Activated naive CD4-positive, alpha-beta T cell treated with anti-CD3 and anti-CD28 coated beads, Interleukin-2, amount 50 U/mL, for 16 hours (primary cell): Measurements from ENCODE around the gene NOS3.
"Not testable (repeated sequence)": the region's sequence is repeated elsewhere in the genome, so short reads cannot be mapped to it uniquely, and the experiment has no call there.

Experiments used
- DNase-seq: peaks from one replicate; pipeline ENCODE4 v3.0.0-alpha.2; 2020

Gene NOS3

DNA sequence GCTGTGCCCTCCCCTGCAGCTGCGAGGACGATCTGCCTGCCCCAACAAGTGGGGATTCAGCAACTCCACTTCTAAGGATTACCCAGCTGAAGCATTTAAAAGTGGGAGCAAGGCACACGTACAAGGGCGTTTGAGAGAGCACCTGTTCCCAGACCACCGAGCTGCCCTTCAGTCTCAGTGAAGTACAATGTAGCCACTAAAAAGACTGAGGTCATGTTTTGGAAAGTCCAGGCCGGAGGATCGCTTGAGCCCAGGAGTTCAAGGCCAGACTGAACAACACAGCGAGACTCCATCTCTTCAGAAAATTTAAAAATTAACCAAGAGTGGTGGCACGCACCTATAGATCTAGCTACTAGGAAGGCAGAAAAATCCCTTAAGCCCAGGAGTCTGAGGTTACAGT lies 14.7 kb downstream of the NOS3 start:
- no peak for DNase-seq

DNA sequence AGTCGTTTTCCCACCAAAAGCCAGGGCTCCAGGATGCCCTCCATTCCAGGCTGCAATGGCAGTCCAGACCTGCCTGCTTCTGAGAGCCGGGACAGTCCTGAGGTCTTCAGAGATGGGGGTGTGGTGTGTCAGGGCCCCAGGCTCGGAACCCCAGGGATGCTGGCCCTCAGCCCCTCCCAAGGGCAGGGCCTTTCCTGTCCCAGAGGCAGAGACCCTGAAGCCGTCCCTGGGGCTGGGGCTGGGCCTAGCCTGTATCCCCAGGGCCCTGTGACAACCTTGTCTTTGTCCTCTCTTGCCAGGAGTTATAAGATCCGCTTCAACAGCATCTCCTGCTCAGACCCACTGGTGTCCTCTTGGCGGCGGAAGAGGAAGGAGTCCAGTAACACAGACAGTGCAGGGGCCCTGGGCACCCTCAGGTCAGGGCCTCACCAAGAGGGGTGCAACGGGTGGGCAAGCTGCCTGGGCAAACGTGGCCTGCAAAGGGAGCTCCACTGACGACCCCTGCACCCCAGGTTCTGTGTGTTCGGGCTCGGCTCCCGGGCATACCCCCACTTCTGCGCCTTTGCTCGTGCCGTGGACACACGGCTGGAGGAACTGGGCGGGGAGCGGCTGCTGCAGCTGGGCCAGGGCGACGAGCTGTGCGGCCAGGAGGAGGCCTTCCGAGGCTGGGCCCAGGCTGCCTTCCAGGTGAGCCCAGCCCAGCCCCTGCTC lies 15.9 kb downstream of the NOS3 start:
- no peak for DNase-seq

DNA sequence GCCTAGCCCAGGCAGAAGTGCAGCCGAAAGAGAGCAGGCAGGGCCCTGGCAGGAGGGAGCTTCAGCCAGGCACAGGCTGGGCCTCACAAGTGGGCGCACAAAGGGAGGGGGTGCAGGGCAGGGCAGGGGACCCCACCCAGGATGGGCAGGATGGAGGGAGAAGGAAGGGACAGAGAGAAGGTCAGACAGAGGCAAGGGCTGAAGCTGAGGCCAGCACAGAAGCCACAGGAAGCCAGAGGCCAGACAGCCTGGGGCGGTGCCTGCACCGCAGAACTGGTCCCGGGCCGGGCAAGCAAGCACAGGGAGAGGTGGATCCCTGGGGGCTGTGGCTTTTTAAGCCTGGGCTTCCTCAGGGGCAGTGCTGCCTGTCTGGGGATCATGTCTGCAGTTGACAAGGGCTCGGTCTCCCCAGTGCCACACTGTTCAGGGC lies 16.7 kb downstream of the NOS3 start:
- no peak for DNase-seq

DNA sequence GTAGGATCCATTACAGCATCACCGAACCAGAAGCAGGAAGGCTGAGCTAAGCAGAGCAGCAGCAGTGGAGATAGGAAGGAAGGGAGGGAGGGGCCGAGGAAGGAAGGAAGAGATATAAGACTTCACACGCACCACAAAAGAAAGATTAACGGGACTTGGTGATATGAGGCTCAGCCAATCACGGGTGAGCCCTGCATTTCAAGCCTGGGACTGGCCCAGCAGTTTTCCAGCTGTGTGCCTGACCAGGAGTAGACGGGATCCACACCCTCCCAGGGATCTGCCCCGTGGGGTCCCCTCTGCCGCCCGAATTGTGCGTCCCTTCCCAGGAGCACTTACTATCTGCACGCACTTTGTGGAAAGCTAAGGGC lies 17.3 kb downstream of the NOS3 start:
- DNase-seq: no peak

DNA sequence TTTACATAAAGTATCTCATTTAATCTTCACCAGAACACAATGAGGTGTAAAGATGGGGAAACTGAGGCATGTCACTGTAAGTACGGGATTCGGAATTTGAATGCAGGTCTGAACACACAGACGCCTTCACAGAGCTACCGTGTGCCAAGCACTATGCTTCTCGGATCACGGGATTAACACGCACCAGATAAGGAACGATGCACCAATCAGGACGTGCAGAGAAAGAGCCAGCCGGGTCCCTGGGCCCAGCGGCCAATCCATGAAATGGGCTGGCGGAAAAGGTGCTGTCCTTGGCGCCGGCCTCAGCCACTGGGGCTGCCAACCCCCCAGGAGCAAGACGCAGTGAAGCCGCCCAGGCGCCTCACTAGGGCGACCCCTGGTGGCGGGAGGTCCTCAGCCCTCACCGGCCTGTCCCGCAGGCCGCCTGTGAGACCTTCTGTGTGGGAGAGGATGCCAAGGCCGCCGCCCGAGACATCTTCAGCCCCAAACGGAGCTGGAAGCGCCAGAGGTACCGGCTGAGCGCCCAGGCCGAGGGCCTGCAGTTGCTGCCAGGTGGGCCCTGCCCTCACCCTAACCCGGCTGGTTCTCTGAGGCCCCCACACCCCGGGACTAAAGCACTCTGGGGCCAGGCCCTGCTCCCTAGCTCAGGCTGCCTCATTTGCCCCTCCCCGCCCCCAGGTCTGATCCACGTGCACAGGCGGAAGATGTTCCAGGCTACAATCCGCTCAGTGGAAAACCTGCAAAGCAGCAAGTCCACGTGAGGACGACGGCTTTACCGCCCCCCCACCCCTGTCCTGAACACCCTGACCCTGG lies 17.9 kb downstream of the NOS3 start:
- DNase-seq: peak; percentile 82

DNA sequence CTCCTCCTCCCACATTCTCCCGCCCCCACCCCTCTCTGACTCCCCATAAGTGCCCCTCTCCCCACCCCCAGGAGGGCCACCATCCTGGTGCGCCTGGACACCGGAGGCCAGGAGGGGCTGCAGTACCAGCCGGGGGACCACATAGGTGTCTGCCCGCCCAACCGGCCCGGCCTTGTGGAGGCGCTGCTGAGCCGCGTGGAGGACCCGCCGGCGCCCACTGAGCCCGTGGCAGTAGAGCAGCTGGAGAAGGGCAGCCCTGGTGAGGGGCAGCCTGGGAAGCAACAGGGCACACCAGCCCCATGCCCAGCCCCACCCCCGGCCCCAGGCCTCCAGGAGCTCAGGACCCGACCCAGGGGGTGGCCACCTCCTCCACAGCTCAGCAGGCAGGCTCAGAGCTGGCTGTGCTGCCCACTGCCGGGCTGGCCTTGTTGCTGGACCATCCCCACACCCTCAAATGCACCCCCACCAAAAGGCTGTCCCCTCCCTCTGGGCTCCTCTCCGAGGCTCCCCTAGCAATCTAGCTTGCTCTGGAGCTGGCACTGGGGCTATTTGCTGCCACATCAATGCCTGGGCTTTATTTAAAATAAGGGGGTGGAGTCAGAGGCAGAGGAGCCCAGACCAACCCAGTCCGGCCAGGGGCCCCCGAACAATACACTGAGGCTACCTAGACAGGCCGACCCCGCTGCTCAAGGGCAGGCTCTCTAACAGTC lies 18.7 kb downstream of the NOS3 start:
- no peak for DNase-seq

DNA sequence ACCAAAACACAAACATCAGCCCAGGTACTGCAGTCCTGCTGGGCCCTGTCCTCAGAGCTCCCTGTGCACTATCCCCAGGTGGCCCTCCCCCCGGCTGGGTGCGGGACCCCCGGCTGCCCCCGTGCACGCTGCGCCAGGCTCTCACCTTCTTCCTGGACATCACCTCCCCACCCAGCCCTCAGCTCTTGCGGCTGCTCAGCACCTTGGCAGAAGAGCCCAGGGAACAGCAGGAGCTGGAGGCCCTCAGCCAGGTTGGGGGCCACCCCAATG lies 19.2 kb downstream of the NOS3 start:
- no peak for DNase-seq

DNA sequence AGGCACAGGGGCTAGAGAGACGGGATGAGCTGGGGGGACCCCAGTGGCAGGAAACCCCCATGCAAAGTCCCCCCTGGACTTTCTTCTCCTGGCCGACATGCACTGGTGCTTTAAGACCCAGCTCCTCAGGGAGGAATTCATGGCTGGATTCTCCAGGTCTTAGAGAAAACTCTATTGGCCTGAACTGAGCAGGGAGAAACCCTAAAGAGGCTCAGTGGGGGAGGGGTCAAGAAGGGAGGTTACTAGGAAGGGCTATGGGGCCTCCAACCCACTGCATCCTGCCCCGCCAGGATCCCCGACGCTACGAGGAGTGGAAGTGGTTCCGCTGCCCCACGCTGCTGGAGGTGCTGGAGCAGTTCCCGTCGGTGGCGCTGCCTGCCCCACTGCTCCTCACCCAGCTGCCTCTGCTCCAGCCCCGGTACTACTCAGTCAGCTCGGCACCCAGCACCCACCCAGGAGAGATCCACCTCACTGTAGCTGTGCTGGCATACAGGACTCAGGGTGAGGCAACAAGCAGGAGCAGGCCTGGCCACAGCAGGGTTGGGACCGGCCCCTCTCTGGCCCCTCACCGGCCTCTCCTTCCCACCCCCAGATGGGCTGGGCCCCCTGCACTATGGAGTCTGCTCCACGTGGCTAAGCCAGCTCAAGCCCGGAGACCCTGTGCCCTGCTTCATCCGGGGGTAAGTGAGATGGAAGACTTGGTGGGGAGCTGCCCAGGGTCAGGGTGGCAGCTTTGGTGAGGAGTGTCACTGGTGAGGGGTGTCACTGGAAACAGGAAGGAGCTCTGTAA lies 19.7 kb downstream of the NOS3 start:
- DNase-seq: peak; percentile 34

DNA sequence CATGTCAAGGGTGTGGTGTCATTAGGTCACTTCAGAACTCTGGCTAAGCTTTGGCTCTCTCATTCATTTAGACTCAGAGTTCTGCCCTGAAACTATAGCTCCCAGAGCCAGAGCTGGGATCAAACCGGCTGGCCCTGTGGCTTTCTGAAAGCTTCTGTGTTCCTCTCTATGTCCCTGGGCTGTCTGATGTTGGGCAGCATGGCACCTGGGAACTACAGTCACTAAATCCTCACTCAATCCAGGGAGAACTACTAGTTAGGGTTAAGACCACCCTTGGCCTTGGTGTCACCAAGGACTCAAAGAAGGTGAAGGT lies 20.2 kb downstream of the NOS3 start:
- DNase-seq: no peak

DNA sequence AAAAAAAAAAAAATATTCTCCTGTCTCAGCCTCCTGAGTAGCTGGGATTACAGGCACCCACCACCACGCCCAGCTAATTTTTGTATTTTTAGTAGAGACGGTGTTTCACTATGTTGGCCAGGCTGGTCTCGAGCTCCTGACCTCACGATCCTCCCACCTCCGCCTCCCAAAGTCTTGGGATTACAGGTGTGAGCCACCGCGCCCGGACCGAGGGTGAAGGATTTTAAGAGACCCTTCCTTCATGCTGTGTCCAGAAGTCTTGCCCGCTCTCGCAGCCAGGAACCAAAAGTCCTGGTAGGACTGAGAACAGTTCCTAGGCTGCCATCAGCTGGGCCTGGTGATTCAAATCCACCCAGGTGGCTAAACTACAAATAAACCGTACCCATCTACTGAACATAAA lies 20.8 kb downstream of the NOS3 start:
- not testable (repeated sequence) for DNase-seq

DNA sequence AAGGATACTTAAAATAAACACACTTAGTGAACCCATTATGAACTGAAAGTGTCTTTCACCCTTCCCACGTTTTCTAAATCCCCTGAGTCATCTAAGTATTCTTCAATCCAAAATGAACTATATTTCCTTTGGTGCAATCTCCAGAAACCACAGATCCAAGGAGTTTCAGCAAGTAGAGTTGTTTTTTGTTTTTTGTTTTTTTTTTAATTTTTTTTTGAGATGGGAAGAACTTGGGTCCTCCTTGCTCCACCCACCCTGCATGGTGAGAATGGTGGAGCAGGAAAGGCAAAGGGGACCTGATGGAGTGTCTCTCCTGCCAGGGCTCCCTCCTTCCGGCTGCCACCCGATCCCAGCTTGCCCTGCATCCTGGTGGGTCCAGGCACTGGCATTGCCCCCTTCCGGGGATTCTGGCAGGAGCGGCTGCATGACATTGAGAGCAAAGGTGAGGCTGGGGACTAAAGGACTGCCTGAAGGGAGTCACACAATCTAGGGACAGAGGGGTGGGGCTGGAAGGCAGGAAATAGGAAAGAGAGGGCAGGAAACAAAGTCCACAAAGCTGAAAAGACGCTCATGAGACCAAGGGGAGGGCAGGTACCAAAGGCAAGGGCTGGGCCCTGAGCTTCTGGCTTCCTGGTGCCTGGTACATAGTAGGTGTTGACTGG lies 21.3 kb downstream of the NOS3 start:
- DNase-seq: no peak

DNA sequence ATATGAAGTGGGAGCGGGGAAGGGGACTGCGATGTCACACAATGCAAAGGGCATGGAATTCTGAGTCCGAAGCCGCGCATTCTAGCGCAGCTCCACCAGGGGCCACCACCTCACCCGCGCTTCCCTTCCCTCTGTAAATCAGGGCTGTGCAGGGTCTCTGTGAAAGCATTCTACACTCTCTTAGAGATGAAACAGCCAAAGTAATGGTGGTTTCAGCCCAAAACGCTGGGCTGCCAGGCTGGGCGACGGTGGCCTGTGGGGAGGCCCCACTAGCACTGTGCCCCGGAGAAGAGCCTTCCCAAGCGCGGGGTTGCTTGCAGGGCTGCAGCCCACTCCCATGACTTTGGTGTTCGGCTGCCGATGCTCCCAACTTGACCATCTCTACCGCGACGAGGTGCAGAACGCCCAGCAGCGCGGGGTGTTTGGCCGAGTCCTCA lies 22.1 kb downstream of the NOS3 start:
- no peak for DNase-seq

DNA sequence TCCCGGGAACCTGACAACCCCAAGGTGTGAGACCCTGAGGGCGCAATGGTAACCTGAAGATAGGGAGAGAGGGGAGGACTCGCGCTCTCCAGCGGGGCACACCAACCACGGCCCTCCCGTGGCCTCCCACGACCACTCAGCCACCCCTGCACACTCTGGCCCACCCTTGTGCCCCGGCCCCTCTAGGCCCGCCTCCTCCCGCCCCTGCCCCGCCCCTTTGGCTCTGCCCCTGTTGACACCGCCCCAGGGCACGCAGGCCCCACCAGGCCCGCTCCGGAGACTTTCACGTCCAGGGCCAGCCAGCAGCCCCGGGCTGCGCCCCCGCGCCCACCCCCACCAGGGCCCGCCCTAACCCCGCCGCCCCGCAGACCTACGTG lies 22.5 kb downstream of the NOS3 start:
- DNase-seq: no peak

DNA sequence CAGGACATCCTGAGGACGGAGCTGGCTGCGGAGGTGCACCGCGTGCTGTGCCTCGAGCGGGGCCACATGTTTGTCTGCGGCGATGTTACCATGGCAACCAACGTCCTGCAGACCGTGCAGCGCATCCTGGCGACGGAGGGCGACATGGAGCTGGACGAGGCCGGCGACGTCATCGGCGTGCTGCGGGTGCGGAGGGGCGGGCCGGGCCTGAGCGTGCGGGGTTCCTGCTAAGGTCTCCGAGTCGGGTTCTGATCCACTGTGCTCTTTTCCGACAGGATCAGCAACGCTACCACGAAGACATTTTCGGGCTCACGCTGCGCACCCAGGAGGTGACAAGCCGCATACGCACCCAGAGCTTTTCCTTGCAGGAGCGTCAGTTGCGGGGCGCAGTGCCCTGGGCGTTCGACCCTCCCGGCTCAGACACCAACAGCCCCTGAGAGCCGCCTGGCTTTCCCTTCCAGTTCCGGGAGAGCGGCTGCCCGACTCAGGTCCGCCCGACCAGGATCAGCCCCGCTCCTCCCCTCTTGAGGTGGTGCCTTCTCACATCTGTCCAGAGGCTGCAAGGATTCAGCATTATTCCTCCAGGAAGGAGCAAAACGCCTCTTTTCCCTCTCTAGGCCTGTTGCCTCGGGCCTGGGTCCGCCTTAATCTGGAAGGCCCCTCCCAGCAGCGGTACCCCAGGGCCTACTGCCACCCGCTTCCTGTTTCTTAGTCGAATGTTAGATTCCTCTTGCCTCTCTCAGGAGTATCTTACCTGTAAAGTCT lies 23.1 kb downstream of the NOS3 start:
- DNase-seq: peak; percentile 82

DNA sequence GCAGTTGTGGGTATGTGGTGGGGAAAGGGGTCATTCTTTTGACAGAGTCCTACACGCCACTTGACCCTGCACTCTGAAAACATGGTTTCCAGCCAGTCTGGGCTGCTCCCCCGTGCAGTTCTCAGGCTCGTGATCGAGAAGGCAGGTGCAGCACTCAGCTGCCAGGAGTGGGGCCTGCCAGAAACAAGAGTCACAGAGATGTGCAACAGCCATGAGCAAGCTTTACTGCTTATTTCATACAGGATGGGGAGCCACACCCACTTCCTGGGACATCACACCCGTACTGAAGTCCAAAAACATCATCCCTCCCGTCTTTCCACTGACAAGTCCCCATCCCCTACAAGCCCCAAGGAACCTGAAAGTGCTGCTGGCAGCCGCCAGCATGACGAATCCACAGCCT lies 24.1 kb downstream of the NOS3 start:
- peak; percentile 40 for DNase-seq

DNA sequence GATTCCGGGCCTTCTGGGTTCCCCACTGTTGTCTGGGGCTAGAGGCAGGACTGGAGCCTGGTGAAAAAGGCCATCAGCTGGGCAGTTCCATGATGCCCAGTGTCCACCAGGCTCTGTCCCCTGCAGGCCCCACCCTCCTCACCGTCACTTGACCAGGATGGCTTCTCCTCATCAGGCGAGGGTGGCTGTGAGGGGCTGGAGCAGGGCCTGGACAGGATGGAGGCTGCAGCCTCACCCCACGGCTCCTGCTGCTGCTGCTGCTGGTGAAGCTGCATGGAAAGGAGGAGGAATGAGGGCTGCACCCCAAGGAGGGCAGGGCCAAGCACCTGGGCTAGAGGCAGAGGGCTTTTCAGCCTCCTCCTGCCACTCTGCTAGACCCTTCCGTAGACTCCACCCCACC lies 25.1 kb downstream of the NOS3 start:
- DNase-seq: no peak

DNA sequence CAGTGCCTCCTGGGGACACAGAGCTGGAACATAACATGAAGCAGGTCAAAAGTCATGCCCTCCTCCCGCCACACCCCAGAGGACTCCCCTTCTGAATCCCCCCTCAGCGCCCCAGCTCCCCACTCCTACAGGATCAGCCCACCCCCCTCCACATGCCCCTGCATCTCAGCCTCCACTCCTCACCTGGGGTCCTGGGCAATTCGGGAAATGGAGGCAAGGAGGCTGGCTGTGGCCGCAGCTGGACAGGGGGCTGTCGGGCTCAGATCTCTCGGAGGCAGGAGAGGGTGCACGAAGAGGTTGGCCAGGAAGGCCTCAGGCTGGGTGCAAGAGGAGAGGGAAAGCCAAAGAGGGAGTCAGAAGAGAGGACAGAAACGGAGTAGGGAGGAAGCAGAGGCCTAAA lies 25.7 kb downstream of the NOS3 start:
- no peak for DNase-seq

DNA sequence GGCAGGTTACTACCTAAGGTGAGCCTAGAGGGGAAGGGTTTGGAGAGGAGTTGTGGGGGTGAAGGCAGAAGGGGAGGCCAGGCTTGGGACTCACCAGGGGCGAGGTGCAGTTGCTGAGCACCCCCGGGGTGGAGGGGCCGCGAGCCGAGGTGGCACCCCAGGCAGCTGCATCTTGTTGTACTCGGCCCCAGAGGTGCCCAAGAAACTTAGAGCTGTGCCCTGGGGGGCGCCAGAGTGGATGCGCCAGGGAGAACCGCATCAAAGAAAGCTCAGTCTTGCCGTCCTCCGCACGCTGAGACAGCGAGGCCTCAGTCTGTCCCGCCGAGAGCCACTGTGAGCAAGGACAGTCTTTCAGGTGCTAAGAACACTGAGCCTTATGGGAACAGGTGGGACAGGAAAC lies 26.1 kb downstream of the NOS3 start:
- no peak for DNase-seq

DNA sequence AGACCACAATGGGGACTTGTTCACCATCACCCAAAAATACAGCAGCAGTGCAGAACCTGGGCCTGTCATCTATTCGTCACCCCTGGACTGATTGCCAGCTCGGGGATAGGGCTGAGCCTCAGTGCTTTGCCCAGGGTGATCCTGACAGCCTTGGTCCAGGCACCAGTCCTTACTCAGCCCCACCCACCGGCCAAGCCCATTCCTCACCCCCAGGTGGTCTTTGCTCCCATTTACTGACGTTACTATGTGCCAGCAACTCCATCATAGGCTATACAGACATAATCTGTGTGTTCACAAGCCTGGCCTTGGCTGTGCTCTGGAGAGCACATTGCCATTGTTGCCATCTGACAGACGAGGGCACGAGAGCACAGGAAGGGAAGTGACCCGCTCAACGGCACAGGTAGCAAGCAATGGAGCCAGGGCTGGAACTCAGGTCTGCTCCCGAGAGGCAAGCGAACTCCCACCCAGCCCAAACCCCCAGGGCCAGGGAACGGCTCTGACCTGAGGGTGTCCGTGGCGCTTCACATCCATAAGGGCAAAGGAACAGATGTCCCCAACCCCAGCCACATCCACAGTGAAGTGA lies 26.6 kb downstream of the NOS3 start:
- DNase-seq: no peak

DNA sequence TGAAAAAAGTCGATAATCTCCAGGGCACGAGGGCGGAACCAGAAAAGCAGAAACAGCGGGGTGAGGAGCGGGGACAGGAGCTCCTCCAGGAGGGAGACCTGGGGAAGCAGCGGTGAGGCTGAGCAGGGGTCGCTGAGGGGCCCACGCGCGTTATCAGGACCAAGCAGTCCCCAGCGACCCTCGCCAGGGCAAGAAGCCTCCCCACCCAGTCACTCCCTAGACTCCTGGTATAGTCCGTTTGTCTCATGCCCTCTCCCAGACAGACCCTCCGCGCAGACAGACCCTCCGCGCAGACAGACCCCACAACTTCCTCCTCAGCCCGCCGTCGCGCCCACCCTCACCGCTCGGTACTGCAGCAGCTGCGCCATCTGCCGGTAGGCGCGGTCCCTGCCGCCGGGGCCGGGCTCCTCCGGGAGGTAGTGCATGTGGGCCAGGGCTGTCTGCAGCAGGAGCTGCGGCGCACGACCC lies 27.2 kb downstream of the NOS3 start:
- DNase-seq: peak; percentile 86

DNA sequence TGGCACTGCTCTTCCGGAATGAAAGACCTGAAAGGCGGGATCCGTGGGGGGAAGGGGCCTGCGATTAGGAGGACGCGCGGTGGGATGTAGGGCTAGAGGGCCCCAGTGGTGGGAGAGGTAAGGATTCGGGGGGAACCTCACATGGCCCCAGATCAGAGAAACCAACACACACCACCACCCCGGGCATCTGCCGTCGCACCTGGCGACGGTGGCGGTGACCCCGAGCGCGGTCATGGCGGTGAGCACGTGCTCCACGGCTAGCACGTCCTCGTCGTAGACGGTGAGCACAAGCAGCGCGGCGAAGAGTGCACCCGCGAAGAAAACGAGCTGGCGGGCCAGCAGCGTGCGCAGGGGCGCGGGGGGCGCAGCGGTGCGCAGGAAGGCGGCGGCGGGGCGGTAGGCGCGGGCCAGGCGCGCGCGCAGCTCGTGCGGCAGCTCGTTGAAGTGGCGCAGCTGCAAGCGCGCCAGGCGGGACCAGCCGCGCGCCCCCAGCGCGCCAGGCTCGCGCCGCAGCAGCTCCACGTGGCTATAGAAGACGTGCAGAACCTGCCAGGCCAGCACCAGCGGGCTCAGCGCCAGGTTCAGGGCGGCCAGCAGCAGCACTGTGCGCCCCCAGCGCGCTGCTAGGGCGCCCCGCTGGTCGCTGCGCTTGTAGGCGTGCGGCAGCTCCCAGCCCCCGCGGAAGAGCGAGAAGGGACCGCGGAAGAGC lies 27.8 kb downstream of the NOS3 start:
- DNase-seq: peak; percentile 61
